Large intestine (tissue), 3 donors: ENCODE measurements around the gene SORCS2. TPM values are rescaled to one million over a fixed set of nuclear protein-coding genes. Genes with fewer than 3 reads are reported as not detected.

Experiments used
- DNase-seq, 2 donors: peaks; one replicate each; pipeline versions ENCODE4 v3.0.0 to v3.0.0-alpha.2; 2013
- H3K27ac ChIP-seq: one replicate; pipeline ENCODE4 v1.5.1; 2013; ENCODE audit warnings: low read length
- H3K27me3 ChIP-seq: 2 replicates; pipeline ENCODE4 v1.6.1; 2013; ENCODE audit warnings: low read length; ENCODE audit not compliant: control insufficient read depth, insufficient read depth
- H3K36me3 ChIP-seq: 2 replicates; pipeline ENCODE4 v1.6.1; 2013; ENCODE audit warnings: low read length; ENCODE audit not compliant: control insufficient read depth, insufficient read depth
- H3K4me1 ChIP-seq: one replicate; pipeline ENCODE4 v1.6.1; 2013; ENCODE audit warnings: low read length; ENCODE audit not compliant: control insufficient read depth, insufficient read depth
- H3K4me3 ChIP-seq: one replicate; pipeline ENCODE4 v1.5.1; 2013; ENCODE audit warnings: low read length
- H3K9me3 ChIP-seq: one replicate; pipeline ENCODE4 v1.6.1; 2013; ENCODE audit warnings: mild to moderate bottlenecking, low read depth, low read length, moderate library complexity; ENCODE audit not compliant: control insufficient read depth
- WGBS: methylation state at CpG from one replicate; pipeline ENCODE4 v1.1.5; 2013; ENCODE audit warnings: low lambda C conversion rate; ENCODE audit not compliant: insufficient coverage; 5-methylcytosine and 5-hydroxymethylcytosine counted together
- polyA plus RNA-seq: library from polyadenylated mRNA; unstranded; fragments of 120-200 nt; gene quantifications from one replicate; pipeline ENCODE4 v1.2.1, GENCODE V29; 2013

SORCS2 gene
- polyA plus RNA-seq, 1 donor: 3.6 TPM

DNA sequence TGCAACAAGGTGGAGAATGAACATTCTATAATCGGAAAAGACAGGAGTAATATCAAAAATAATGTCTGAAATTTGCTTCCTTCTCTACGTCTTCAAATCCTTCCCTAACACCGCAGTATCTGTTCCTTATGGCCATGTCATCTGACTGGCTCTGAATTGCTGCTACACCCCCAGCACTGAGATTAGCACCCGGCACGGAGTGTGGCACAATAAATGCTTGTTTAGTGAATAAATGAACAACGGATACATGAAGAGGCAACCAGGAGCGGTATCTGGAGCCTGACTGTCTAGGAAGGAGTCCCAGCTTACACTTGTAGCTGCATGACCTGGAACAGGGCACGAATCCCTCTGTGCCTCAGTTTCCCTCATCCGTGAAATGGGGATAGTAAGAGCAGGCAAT, 583.1 kb downstream of the SORCS2 start:
- Histone ChIP-seq H3K27ac (no peak overlapping the region), H3K4me1 (peaks cover 29% of the 10 kb centered on the region), H3K9me3 (no peaks in the 10 kb centered on the region), H3K27me3 (no peaks in the 10 kb centered on the region), H3K36me3 (peaks cover 71% of the 10 kb centered on the region), H3K4me3 (no peak overlapping the region)
- DNase-seq: no peak
- 100% methylated on average over 2 of the region's 9 CpGs for WGBS

DNA sequence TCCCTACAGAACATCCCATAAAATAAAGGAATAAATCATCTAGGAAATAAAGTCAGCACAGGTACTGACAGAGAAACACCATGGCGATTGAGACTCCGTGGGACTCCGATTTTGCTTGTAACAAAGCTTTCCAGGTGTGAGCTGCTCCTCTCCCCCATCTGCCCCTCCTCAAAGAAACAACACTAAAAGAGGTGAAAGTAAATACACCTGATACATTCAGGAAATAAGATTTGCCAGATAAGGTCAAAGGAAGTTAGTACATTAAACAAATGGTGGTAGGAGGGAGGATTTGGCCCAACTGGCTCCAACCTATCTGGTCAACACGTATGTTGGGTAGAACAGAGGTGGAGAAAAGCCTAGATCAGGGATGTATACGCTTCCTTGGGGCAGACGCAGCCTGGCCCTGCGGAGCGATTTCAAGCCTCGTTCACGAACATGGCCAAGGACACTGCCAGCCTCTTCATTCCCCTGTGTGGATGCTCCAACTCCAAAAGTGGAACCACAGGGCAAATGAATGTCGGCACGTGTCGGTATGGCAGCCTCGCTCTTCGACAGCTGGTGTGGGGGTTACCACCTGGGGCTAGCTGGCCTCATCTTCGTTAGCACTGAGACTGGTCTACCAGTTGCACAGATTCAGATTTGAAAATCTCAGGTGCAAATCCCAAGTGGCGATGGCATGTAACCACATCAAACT, 584.8 kb downstream of the SORCS2 start:
- WGBS: no CpG with 5 or more reads among the region's 17 CpGs
- H3K9me3 ChIP-seq: no peaks in the 10 kb centered on the region
- peaks cover 17% of the 10 kb centered on the region for H3K4me1 ChIP-seq
- H3K27me3 ChIP-seq: no peaks in the 10 kb centered on the region
- no peak overlapping the region for H3K27ac ChIP-seq
- no peak for DNase-seq
- peaks cover 71% of the 10 kb centered on the region for H3K36me3 ChIP-seq
- H3K4me3 ChIP-seq: no peak overlapping the region

DNA sequence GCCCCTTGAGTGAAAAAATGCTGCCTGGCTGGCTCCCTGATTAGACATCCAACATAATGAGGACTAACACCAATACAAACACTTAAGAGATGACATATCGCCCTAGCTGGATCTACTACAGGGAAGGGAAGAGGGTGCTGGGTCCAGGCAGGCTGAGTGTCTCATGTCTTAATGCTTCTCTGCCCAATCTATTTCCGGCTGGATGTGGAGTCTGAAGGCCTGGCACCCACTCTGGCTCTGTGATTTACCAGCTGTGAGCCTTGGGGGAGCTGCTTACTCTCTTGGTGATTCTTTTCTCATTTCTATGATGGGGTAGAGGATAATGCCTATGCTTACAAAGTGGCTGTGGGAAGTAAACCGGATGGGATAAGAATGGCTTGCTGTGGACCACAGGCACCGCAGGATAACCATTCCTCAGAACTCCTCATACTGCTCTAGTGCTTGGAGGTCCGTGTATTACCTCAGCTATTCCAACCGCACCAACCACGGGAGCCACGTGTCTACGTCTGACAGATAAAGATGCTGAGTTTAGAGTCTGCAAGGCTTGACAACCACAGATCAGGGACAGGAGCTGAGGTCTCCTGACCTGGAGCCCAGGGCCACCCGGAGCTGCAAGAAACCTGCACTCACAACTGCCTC, 585.7 kb downstream of the SORCS2 start:
- Histone ChIP-seq H3K27me3 (no peaks in the 10 kb centered on the region), H3K9me3 (no peaks in the 10 kb centered on the region), H3K4me3 (no peak overlapping the region), H3K36me3 (peaks cover 64% of the 10 kb centered on the region), H3K27ac (peak overlapping the region; percentile 32), H3K4me1 (peaks cover 9% of the 10 kb centered on the region)
- WGBS: no CpG with 5 or more reads among the region's 10 CpGs
- no peak for DNase-seq

DNA sequence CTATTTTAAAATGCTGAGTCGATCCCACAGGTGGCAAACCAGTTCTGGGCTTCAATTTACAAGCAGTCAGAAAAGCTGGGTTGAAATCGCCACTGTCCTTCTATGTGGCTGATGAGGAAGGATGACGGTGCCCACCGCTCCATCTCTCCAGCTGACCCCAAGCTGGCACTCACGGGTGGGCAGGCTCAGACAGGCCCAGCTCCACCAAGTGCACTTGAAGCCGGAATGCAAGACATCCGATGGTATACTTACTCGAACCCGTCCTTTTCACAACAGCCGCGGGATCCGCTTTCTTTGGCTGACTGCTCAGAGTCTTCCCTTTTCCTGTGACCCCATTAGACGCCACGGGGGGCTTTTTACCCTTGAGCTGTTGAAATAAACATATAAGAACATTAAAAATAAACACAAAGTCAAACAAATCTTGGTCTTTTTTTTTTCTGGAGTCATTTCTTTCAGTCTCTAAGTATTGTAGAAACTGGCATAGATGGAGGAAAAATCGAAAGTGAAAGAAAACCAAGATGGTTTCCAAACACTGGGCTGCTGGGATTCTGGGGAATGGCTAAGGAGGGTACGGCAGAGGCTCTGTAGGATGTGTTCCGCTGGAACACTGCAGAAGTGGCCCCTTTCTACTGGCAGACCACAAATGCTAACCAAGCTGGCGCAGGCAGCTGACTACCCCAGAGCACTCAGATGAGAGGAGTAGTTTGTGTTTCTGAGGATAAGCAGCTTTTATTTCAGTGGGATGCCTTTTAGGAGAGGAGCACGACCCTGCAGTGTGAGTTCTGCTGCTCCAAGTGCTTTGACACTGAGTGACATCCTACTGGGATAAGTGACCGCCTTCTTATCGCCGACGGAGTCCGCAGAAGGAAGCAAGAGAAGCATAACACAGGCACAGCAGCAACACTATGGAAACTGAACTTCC, 586.4 kb downstream of the SORCS2 start:
- Histone ChIP-seq H3K9me3 (no peaks in the 10 kb centered on the region), H3K4me1 (peaks cover 3% of the 10 kb centered on the region), H3K4me3 (no peak overlapping the region), H3K27me3 (no peaks in the 10 kb centered on the region), H3K27ac (peak overlapping the region; percentile 32), H3K36me3 (peaks cover 61% of the 10 kb centered on the region)
- no peak for DNase-seq
- 83% methylated on average over 1 of the region's 24 CpGs for WGBS

DNA sequence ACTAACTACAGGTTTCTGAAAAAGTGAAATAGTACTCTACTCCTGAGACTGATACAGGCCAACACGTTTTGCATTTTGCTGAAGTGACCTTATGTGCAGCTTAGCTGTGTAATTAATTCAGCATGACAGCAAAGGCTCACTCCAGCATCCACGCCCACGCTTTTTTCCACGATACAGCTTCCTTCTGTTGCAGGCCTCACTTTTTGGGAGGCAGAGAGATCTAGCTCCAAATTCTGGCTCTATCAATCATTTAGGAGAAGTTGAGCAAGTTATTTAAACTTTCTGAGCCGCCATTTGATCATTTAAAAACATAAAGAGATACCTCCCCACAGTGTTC, 587.1 kb downstream of the SORCS2 start:
- peaks cover 61% of the 10 kb centered on the region for H3K36me3 ChIP-seq
- H3K4me1 ChIP-seq: no peaks in the 10 kb centered on the region
- H3K9me3 ChIP-seq: no peaks in the 10 kb centered on the region
- peak overlapping the region; percentile 32 for H3K27ac ChIP-seq
- WGBS: 40% methylated on average over 1 of the region's 5 CpGs
- peak in 1 of 2 donors; percentile 20 for DNase-seq
- H3K27me3 ChIP-seq: no peaks in the 10 kb centered on the region
- no peak overlapping the region for H3K4me3 ChIP-seq

DNA sequence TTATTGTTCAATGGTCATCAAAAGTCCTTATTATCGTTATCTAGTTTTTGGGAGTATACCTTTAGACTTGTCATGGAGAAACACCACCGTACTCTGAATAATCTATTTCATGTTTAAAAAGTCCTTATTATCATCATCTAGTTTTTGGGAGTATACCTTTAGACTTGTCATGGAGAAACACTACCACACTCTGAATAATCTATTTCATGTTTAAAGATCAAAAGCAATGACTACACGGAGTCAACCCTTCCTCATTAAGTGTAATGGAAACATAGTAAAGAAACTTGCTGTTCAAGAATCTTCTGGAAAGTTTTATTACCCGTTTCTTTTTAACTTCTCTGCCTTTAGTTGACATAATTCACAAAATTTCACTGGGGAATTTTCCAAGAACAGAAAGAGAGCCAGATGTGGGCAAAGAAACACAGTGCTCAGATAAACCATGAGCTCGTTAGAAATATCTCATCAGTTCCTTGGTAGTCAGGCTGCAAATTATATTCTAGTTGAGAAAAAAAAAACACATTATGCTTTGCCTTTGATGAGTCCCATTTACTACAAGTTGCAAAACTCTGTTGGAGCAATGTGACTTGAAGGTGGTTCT, 588.5 kb downstream of the SORCS2 start:
- no peaks in the 10 kb centered on the region for H3K27me3 ChIP-seq
- H3K4me1 ChIP-seq: no peaks in the 10 kb centered on the region
- no peaks in the 10 kb centered on the region for H3K9me3 ChIP-seq
- H3K36me3 ChIP-seq: peaks cover 64% of the 10 kb centered on the region
- no peak overlapping the region for H3K4me3 ChIP-seq
- no peak for DNase-seq
- 78% methylated on average over 4 of the region's 5 CpGs for WGBS
- no peak overlapping the region for H3K27ac ChIP-seq

DNA sequence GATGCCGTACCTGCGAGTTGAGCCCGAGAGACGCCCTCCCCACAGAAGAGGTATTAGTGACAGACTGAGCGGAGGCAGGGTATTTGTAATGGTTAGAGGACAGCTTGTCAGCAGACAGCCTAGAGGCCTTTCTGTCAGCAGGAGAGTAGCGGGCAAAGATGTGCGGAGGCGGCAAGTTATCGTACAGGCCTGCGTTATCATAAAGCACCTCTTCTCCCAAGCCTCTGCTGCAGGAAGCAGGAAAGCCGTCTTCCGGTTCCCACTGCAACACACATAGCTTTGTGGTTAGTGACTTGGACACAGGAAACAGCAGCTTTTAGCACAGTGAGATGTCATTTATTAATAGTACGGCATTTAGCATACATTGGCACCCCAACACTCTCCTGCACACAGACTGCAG, 589.0 kb downstream of the SORCS2 start:
- no CpG with 5 or more reads among the region's 13 CpGs for WGBS
- Histone ChIP-seq H3K9me3 (no peaks in the 10 kb centered on the region), H3K27me3 (no peaks in the 10 kb centered on the region), H3K4me3 (no peak overlapping the region), H3K36me3 (peaks cover 62% of the 10 kb centered on the region), H3K27ac (no peak overlapping the region), H3K4me1 (no peaks in the 10 kb centered on the region)
- DNase-seq: no peak

DNA sequence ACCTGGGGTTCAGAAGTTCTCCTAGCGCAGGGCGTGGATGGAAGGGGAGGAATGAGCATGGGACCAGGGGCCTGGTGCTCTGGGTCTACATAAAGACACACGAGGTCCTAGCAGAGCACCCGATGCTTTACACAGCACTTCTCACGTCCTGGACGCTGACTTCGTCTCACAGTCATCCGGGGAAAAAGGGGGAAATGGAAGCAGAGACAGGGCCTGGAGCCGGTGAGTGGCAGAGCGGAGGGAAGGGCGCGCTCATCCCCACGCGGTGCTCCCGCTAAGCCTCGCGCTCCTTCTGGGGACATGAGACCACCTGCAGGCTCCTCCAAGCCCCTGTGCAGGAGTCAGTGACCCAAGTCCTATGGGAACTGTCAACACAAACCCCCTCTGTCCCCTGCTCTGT, 589.7 kb downstream of the SORCS2 start:
- no CpG with 5 or more reads among the region's 17 CpGs for WGBS
- no peak overlapping the region for H3K27ac ChIP-seq

DNA sequence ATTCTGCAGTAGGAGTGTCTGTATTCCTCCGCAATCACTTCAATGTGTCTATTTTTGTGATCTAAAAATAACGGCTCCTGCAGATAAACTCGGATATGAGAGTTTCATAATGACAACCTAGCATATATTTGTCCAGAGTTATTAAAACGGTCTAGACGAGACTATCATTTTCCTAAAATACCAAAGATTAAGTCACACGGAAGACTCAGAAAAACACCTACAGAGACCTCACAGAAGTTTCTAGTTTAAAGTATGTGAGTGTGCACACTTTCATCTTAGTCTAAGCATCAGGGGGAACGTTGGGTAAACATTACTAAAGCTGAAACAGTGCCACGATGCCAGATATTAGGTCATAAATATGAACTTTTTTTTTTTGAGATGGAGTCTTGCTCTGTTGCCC, 590.4 kb downstream of the SORCS2 start:
- Histone ChIP-seq H3K36me3 (peaks cover 56% of the 10 kb centered on the region), H3K9me3 (no peaks in the 10 kb centered on the region), H3K4me1 (no peaks in the 10 kb centered on the region), H3K4me3 (no peak overlapping the region), H3K27ac (no peak overlapping the region), H3K27me3 (no peaks in the 10 kb centered on the region)
- 85% methylated on average over 4 of the region's 8 CpGs for WGBS
- no peak for DNase-seq

More for the DNA sequence above, 589.7 kb downstream of the SORCS2 start:
- no peak overlapping the region for H3K4me3 ChIP-seq
- no peaks in the 10 kb centered on the region for H3K27me3 ChIP-seq
- peaks cover 63% of the 10 kb centered on the region for H3K36me3 ChIP-seq
- no peaks in the 10 kb centered on the region for H3K9me3 ChIP-seq
- no peak for DNase-seq
- H3K4me1 ChIP-seq: no peaks in the 10 kb centered on the region

DNA sequence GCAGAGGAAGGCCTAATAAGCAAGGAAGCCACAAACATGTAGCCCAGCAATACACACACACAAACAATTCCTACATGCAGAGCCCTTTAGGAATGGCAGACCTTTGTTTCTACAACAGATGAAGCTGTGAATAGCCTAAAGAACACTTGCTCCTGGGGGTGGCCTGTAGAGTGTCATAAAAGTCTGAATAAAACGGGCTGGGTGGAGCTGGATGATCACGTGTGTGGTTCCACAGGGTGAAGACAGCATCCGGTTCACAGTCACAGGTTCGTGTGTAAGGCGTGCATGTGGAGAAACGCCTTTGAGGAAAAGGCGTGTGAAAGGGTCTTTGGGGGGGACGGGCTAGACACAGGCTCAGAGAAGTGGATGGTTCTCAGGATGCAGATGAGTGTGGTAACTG, 591.2 kb downstream of the SORCS2 start:
- Histone ChIP-seq H3K27me3 (no peaks in the 10 kb centered on the region), H3K36me3 (peaks cover 49% of the 10 kb centered on the region), H3K4me3 (no peak overlapping the region), H3K9me3 (no peaks in the 10 kb centered on the region), H3K27ac (no peak overlapping the region), H3K4me1 (no peaks in the 10 kb centered on the region)
- peak in 1 of 2 donors; percentile 36 for DNase-seq
- WGBS: no CpG with 5 or more reads among the region's 8 CpGs
